T-helper 2 cell treated with Interferon-gamma antibody and Interleukin-4, amounts not matched to agents 5 μg/mL and 100 μg/mL, for 36 hours (primary cell): Measurements from ENCODE around the gene HMCN2.

ENCODE experiments used
- DNase-seq: peaks from one replicate; pipeline ENCODE4 v3.0.0; 2021; ENCODE audit warnings: low spot score
- H3K27ac Mint-ChIP-seq: one replicate; pipeline ENCODE4 v1.8.0; 2021; ENCODE audit warnings: mild to moderate bottlenecking, mixed read lengths
- H3K27me3 Mint-ChIP-seq: one replicate; pipeline ENCODE4 v1.8.0; 2021; ENCODE audit warnings: low read depth, mixed read lengths
- H3K36me3 Mint-ChIP-seq: one replicate; pipeline ENCODE4 v1.8.0; 2021; ENCODE audit warnings: low read depth, mixed read lengths
- H3K4me1 Mint-ChIP-seq: one replicate; pipeline ENCODE4 v1.8.0; 2021; ENCODE audit warnings: low read depth, mixed read lengths
- H3K4me3 Mint-ChIP-seq: one replicate; pipeline ENCODE4 v1.8.0; 2022; ENCODE audit warnings: mild to moderate bottlenecking, moderate library complexity, mixed read lengths
- H3K9me3 Mint-ChIP-seq: one replicate; pipeline ENCODE4 v1.8.0; 2021; ENCODE audit warnings: mixed read lengths

HMCN2 gene

DNA sequence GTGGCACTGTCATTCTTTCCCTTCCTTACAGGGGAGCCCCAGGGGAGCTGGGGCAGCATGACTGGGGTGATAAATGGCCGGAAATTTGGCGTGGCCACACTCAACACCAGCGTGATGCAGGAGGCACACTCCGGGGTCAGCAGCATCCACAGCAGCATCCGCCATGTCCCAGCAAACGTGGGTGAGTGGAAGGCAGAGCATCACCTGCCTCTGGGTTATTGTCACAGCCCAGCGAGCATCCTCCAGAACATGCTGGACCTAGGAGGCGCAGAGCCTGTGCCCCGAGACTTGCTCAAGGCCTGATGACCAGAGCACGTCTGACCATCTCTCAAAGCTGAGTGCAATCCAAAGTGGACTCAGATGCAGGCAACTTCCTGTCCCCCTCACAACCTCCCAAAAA, 157.0 kb downstream of the HMCN2 start:
- no peaks in the 10 kb centered on the region for H3K27me3 Mint-ChIP-seq
- no peak for DNase-seq
- H3K27ac Mint-ChIP-seq = no peak overlapping the region
- H3K9me3 Mint-ChIP-seq = no peaks in the 10 kb centered on the region
- no peaks in the 10 kb centered on the region for H3K36me3 Mint-ChIP-seq
- no peaks in the 10 kb centered on the region for H3K4me1 Mint-ChIP-seq
- no peak overlapping the region for H3K4me3 Mint-ChIP-seq

DNA sequence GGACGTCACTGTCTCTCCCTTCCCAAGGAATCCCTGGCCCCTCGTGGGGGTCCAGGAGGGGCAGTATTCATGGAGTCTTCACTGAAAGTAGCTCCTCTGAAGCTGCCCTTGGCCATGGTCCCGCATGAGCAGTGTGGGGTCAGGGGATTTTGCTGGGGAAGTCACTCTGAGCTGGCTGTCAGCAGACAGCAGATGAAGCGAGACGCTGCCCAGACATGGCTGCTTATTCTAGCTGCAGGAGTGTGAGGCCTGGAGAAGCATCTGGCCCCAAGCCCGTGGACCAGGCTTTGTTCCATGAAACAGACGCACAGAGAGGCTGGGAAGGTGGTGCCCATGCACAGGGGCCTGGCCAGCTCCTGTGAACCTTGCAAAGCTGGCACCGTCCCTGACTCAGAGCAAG, 157.7 kb downstream of the HMCN2 start:
- Mint-ChIP-seq H3K27ac (no peak overlapping the region), H3K9me3 (no peaks in the 10 kb centered on the region), H3K27me3 (no peaks in the 10 kb centered on the region), H3K4me1 (no peaks in the 10 kb centered on the region), H3K4me3 (no peak overlapping the region), H3K36me3 (no peaks in the 10 kb centered on the region)
- no peak for DNase-seq

DNA sequence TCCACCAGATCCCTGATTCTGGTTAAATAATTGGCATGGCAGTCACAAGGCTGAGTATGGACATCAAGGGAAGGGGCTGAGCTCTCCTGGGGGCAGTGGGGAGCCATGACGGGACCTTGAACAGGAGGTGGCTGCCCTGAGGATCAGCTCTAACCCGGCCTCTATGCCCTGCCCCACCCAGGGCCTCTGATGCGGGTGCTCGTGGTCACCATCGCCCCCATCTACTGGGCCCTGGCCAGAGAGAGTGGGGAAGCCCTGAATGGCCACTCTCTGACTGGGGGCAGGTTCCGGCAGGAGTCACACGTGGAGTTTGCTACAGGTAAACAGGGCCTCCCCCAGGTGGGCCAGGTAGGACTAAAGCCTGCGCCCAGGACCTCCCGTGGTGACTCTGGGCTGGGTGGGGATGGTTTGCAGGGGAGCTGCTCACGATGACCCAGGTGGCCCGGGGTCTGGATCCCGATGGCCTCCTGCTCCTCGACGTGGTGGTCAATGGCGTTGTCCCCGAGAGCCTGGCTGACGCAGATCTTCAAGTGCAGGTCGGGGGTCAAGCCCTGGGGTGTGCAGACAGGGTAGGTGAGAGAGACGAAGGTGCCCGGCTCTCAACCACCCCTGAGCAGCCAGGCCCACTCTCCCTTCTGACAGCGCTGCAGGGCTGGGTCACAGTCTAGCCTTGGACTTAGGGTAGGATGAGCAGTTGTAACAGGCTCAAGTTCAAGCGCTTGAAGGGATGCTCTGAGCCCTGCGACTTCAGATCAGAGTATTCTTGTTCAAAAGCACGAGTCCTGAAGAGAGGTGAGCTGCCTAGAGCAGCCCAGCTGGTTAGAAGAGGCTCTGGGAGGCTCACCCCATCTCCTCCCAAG, 159.3 kb downstream of the HMCN2 start:
- H3K4me1 Mint-ChIP-seq = no peaks in the 10 kb centered on the region
- no peak overlapping the region for H3K27ac Mint-ChIP-seq
- no peak overlapping the region for H3K4me3 Mint-ChIP-seq
- no peak for DNase-seq
- H3K36me3 Mint-ChIP-seq = no peaks in the 10 kb centered on the region
- H3K27me3 Mint-ChIP-seq = no peaks in the 10 kb centered on the region
- no peaks in the 10 kb centered on the region for H3K9me3 Mint-ChIP-seq

DNA sequence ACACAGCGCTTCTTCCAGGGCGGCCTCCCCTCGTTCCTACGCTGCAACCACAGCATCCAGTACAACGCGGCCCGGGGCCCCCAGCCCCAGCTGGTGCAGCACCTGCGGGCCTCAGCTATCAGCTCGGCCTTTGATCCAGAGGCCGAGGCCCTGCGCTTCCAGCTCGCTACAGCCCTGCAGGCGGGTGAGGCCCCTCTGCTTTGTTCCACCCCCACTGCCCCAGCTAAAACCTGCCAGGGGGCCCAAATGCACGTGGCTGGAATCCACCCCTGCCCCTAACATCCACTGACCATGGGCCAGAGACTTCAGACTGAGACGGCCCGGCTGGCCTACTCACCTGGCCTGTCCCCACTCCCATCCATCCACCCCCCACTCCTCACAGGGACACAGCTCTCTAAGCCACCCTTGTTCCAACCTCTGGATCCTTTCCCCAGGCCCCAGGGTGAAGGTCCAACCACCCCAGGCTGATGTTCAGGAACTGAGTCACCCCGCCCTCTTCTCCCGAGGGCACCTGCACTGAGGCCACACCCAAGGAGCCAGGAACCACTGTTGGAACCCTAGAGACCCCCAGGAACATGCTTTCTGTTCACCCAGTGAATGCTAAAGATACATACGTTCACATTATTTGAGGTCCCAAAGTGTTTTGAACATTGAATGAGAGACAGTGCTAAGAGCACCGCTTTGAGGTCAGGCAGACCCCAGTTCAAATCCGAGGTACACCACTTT, 160.3 kb downstream of the HMCN2 start:
- H3K9me3 Mint-ChIP-seq = no peaks in the 10 kb centered on the region
- no peak overlapping the region for H3K4me3 Mint-ChIP-seq
- peaks cover 2% of the 10 kb centered on the region for H3K27me3 Mint-ChIP-seq
- H3K36me3 Mint-ChIP-seq = no peaks in the 10 kb centered on the region
- H3K4me1 Mint-ChIP-seq = no peaks in the 10 kb centered on the region
- H3K27ac Mint-ChIP-seq = no peak overlapping the region
- DNase-seq = no peak

DNA sequence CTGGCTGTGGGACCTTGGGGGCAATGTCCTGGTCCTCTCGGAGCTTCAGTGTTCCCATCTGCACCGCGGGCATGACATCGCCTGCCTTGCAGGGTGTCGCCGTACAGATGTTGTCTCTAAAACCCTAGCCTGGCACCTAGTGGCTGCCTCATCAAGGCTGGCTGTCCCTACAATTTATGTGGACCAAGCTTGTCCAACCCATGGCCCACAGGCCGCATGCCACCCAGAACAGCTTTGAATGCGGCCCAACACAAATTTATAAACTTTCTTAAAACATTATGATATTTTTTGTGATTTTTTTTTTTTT, 160.9 kb downstream of the HMCN2 start:
- Mint-ChIP-seq H3K27ac (no peak overlapping the region), H3K4me1 (no peaks in the 10 kb centered on the region), H3K9me3 (no peaks in the 10 kb centered on the region), H3K4me3 (no peak overlapping the region), H3K27me3 (peaks cover 2% of the 10 kb centered on the region), H3K36me3 (no peaks in the 10 kb centered on the region)
- DNase-seq = no peak

DNA sequence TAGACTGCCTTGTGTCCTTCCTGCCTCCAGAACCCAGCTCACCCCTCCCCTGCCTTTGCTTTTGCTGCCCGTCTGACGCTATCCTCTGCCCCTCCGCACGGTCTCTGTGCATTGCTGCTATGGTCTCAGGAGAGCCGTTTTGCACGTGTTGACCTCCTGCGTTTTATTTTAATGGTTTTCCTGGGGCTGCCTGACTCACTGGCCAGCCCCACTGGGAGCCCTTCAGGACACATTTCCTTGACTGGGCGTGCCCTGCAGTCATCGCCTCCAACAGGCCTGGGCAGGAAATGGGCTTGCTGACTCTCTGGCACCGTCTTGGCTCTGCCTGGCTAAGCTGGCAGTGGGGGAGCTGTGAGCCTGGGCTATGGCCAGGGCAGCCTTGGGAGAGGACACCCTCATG, 161.3 kb downstream of the HMCN2 start:
- no peak for DNase-seq
- no peaks in the 10 kb centered on the region for H3K36me3 Mint-ChIP-seq
- no peak overlapping the region for H3K27ac Mint-ChIP-seq
- H3K4me1 Mint-ChIP-seq = no peaks in the 10 kb centered on the region
- H3K4me3 Mint-ChIP-seq = no peak overlapping the region
- H3K9me3 Mint-ChIP-seq = no peaks in the 10 kb centered on the region
- peaks cover 2% of the 10 kb centered on the region for H3K27me3 Mint-ChIP-seq

DNA sequence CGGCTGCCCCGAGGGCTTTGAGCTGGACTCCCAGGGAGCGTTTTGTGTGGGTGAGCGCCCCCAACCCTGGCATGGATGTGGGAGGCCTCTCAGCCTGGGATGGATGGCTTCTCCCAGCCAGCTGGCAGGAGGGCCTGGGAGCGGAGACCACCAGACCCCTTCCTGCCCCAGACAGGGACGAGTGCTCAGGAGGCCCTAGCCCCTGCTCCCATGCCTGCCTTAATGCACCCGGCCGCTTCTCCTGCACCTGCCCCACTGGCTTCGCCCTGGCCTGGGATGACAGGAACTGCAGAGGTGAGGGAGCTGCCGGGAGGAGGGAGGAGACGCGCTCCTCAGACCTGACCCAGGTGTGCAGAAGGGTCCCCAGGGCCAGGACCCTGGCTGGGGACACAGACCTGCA, 161.8 kb downstream of the HMCN2 start:
- H3K27me3 Mint-ChIP-seq = peaks cover 4% of the 10 kb centered on the region
- DNase-seq = no peak
- no peaks in the 10 kb centered on the region for H3K4me1 Mint-ChIP-seq
- no peak overlapping the region for H3K27ac Mint-ChIP-seq
- H3K9me3 Mint-ChIP-seq = no peaks in the 10 kb centered on the region
- H3K4me3 Mint-ChIP-seq = no peak overlapping the region
- no peaks in the 10 kb centered on the region for H3K36me3 Mint-ChIP-seq

DNA sequence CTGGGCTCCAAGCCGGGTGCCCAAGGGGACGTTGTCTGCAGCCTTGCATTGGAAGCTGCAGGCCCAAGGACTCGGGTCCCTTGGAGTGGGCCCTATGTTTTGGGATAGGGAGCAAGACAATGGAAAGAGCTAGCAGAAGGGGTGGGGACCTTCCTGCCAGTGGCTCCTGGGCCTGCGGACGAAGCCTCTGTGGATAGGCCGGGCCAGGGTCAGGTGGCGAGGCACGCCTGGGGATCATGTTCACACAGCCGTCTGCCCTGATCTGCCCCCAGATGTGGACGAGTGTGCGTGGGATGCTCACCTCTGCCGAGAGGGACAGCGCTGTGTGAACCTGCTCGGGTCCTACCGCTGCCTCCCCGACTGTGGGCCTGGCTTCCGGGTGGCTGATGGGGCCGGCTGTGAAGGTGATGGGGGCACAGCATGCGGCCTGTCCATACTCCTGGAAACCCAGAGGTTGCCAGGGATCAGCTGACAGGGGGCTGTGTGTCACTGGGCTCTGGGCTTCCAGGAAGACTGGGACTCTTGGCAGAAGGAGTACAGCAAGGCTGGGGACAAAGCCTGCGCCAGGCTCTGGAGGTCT, 162.6 kb downstream of the HMCN2 start:
- Mint-ChIP-seq H3K27ac (no peak overlapping the region), H3K36me3 (no peaks in the 10 kb centered on the region), H3K4me3 (no peak overlapping the region), H3K4me1 (no peaks in the 10 kb centered on the region), H3K27me3 (peaks cover 12% of the 10 kb centered on the region), H3K9me3 (no peaks in the 10 kb centered on the region)
- no peak for DNase-seq

DNA sequence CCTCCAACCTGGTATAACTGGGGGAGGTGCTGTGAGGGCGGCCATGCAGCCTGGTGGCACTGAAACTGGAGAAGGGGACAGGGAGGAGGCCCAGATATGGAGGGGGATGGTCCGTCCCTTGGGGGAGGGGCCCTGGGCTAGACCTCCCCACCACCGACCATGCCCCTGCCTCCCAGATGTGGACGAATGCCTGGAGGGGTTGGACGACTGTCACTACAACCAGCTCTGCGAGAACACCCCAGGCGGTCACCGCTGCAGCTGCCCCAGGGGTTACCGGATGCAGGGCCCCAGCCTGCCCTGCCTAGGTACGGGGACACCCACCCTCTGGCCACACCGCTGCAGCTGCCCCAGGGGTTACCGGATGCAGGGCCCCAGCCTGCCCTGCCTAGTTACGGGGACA, 163.8 kb downstream of the HMCN2 start:
- Mint-ChIP-seq H3K27me3 (peaks cover 20% of the 10 kb centered on the region), H3K27ac (no peak overlapping the region), H3K4me3 (no peak overlapping the region), H3K9me3 (no peaks in the 10 kb centered on the region), H3K36me3 (no peaks in the 10 kb centered on the region), H3K4me1 (no peaks in the 10 kb centered on the region)
- no peak for DNase-seq

DNA sequence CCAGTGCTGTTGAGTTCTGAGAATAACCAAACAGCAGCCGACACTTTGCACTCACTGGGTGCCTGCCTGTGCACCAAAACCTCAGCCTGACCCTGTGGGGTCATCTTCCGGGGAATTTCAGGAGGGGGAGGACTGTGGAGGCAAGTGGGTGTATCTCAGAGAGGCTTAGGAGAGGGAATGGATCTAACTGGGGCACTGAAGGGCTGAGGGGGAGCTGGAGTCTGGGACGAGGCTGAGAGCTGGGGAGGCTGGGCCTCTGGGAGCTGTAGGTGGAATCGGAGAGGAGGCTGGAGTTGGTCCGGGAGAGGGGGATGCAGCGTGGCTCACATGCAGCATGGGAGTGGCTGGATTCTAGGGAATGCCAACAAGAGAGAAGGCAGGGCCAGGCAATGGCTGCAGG, 164.3 kb downstream of the HMCN2 start:
- DNase-seq = no peak
- H3K4me1 Mint-ChIP-seq = no peaks in the 10 kb centered on the region
- no peaks in the 10 kb centered on the region for H3K36me3 Mint-ChIP-seq
- H3K9me3 Mint-ChIP-seq = no peaks in the 10 kb centered on the region
- no peak overlapping the region for H3K4me3 Mint-ChIP-seq
- H3K27ac Mint-ChIP-seq = no peak overlapping the region
- H3K27me3 Mint-ChIP-seq = peaks cover 22% of the 10 kb centered on the region

DNA sequence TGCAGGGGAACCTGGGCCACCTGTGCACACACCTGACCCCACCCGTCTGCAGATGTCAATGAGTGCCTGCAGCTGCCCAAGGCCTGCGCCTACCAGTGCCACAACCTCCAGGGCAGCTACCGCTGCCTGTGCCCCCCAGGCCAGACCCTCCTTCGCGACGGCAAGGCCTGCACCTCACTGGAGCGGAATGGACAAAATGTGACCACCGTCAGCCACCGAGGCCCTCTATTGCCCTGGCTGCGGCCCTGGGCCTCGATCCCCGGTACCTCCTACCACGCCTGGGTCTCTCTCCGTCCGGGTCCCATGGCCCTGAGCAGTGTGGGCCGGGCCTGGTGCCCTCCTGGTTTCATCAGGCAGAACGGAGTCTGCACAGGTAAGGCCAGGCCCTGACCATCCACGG, 164.7 kb downstream of the HMCN2 start:
- Mint-ChIP-seq H3K4me3 (no peak overlapping the region), H3K4me1 (no peaks in the 10 kb centered on the region), H3K9me3 (no peaks in the 10 kb centered on the region), H3K27me3 (peaks cover 24% of the 10 kb centered on the region), H3K27ac (no peak overlapping the region), H3K36me3 (no peaks in the 10 kb centered on the region)
- DNase-seq = no peak

DNA sequence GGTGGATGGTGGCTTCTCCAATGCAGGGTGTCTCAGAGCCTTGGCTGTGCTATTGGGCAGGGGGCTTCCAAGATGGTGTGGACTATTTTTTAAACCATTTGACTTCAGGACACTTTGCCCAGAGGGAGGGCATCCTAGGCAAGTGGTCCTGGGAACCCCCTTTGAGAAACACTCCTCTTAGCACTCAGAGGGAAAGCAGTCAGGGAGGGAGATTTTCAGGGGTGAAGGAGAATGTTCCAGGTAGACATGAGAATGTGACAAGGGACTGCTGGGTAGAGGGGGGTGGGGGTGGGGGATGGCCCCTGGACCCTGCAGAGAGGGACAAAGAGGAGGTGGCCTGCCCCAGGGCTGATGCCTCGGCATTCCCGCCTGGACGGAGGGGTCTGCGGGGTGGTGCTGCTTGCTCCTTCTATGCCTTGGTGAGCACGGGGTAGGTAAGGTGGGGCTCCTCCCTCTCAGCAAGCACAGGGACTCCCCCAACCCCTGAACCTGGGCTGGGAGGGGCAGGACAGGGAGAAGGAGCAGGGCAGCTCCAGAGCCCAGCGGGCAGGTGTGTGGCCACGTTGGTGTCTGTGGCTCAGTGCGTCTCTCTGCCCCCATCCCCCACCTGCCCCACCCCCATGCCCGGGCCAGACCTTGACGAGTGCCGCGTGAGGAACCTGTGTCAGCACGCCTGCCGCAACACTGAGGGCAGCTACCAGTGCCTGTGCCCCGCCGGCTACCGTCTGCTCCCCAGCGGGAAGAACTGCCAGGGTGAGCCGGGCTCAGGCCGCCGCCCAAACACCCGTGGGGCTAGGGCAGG, 165.4 kb downstream of the HMCN2 start:
- DNase-seq = no peak
- no peaks in the 10 kb centered on the region for H3K9me3 Mint-ChIP-seq
- H3K27ac Mint-ChIP-seq = no peak overlapping the region
- peaks cover 26% of the 10 kb centered on the region for H3K27me3 Mint-ChIP-seq
- H3K36me3 Mint-ChIP-seq = no peaks in the 10 kb centered on the region
- no peaks in the 10 kb centered on the region for H3K4me1 Mint-ChIP-seq
- no peak overlapping the region for H3K4me3 Mint-ChIP-seq

DNA sequence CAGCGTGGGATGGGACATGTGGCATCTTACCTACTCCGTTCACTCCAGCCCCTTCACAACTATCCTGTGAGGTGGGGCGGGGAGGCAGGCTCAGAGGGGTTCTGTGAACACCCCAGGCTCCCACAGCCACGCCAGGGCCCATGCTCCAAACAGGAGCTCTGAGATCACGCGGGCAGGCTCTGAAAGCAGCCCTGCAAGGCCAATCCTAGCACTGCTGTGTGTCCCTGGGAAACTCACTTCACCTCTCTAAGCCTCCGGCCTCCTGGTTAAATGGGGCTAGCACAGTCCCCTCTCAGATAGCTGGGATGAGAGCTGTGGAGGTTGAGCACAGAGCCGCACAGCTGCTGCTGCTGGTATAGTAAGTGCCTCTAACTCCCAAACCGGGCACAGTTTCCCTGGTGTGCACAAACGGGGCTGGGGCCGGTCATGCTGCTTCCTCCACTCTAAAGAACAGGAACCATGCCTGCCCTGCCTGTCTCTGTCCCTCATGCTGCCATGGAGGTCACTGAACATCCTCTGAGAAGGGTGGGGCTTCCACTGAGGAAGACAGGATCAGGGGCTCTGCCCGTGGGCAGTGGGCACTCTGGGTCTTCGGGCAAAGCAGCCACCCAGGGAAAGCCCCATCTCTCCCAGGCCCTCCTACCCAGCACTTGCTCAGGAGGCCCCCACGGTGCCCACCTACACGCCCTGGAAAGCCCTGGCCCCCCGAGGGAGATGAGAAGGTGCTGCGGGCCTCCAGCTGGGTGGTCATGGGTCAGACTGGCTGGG, 166.2 kb downstream of the HMCN2 start:
- H3K27ac Mint-ChIP-seq = no peak overlapping the region
- peaks cover 26% of the 10 kb centered on the region for H3K27me3 Mint-ChIP-seq
- no peak overlapping the region for H3K4me3 Mint-ChIP-seq
- no peaks in the 10 kb centered on the region for H3K36me3 Mint-ChIP-seq
- no peaks in the 10 kb centered on the region for H3K4me1 Mint-ChIP-seq
- no peak for DNase-seq
- H3K9me3 Mint-ChIP-seq = no peaks in the 10 kb centered on the region
